Parathyroid adenoma (tissue), 2 donors: Measurements from ENCODE around the gene ATXN1L.

Experiments used
- H2AFZ ChIP-seq: fragments of 300-600 bp; sonication (generic); one replicate; pipeline ENCODE4 v1.7.0; 2017; ENCODE audit warnings: antibody characterized with exemption, mild to moderate bottlenecking
- H3K27ac ChIP-seq: fragments of 300-600 bp; sonication (generic); one replicate; pipeline ENCODE4 v1.7.0; 2017
- H3K27me3 ChIP-seq: fragments of 300-600 bp; sonication (generic); one replicate; pipeline ENCODE4 v1.7.0; 2017; ENCODE audit warnings: low read length; ENCODE audit not compliant: control insufficient read depth, insufficient read depth
- H3K36me3 ChIP-seq: fragments of 300-600 bp; sonication (generic); one replicate; pipeline ENCODE4 v1.7.0; 2017; ENCODE audit warnings: low read length; ENCODE audit not compliant: control insufficient read depth, insufficient read depth
- H3K4me1 ChIP-seq: fragments of 300-600 bp; sonication (generic); one replicate; pipeline ENCODE4 v1.7.0; 2017; ENCODE audit warnings: control low read depth
- H3K4me2 ChIP-seq: fragments of 300-600 bp; sonication (generic); one replicate; pipeline ENCODE4 v1.7.0; 2017; ENCODE audit warnings: low read length
- H3K4me3 ChIP-seq: fragments of 300-600 bp; sonication (generic); one replicate; pipeline ENCODE4 v1.7.0; 2017; ENCODE audit warnings: low read depth, low read length
- H3K79me2 ChIP-seq: fragments of 300-600 bp; sonication (generic); one replicate; pipeline ENCODE4 v1.7.0; 2017; ENCODE audit warnings: control low read depth
- H3K9ac ChIP-seq: fragments of 300-600 bp; sonication (generic); one replicate; pipeline ENCODE4 v1.7.0; 2017; ENCODE audit warnings: mild to moderate bottlenecking
- H3K9me3 ChIP-seq: fragments of 300-600 bp; sonication (generic); one replicate; pipeline ENCODE4 v1.7.0; 2017; ENCODE audit warnings: low read length; ENCODE audit not compliant: control insufficient read depth
- TF ChIP-seq, protein P1 (sequence below): fragments of 300-600 bp; sonication (generic); IDR thresholded peaks from one replicate; pipeline ENCODE4 v1.7.0; 2017; ENCODE audit warnings: antibody characterized with exemption, mild to moderate bottlenecking
- donor health status: primary hyperparathyroidism.

ATXN1L gene

GRCh38 chr16:71885261-71885650, 39.5 kb downstream of the ATXN1L start:
- Histone ChIP-seq H3K9me3 (no peaks in the 10 kb centered on the region), H2AFZ (peak overlapping the region; percentile 100), H3K4me2 (no peak overlapping the region), H3K4me3 (no peak overlapping the region), H3K36me3 (no peaks in the 10 kb centered on the region), H3K27ac (no peak overlapping the region), H3K9ac (no peak overlapping the region), H3K4me1 (peaks cover 5% of the 10 kb centered on the region), H3K79me2 (peaks cover 16% of the 10 kb centered on the region), H3K27me3 (no peaks in the 10 kb centered on the region)
- TF ChIP-seq, protein P1, sequence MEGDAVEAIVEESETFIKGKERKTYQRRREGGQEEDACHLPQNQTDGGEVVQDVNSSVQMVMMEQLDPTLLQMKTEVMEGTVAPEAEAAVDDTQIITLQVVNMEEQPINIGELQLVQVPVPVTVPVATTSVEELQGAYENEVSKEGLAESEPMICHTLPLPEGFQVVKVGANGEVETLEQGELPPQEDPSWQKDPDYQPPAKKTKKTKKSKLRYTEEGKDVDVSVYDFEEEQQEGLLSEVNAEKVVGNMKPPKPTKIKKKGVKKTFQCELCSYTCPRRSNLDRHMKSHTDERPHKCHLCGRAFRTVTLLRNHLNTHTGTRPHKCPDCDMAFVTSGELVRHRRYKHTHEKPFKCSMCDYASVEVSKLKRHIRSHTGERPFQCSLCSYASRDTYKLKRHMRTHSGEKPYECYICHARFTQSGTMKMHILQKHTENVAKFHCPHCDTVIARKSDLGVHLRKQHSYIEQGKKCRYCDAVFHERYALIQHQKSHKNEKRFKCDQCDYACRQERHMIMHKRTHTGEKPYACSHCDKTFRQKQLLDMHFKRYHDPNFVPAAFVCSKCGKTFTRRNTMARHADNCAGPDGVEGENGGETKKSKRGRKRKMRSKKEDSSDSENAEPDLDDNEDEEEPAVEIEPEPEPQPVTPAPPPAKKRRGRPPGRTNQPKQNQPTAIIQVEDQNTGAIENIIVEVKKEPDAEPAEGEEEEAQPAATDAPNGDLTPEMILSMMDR: no peak

GRCh38 chr16:71889147-71889546, 43.4 kb downstream of the ATXN1L start:
- Histone ChIP-seq H3K4me1 (no peaks in the 10 kb centered on the region), H3K79me2 (no peaks in the 10 kb centered on the region), H3K4me3 (no peak overlapping the region), H3K27me3 (no peaks in the 10 kb centered on the region), H3K27ac (no peak overlapping the region), H3K36me3 (no peaks in the 10 kb centered on the region), H2AFZ (no peak overlapping the region), H3K9me3 (no peaks in the 10 kb centered on the region), H3K4me2 (no peak overlapping the region), H3K9ac (no peak overlapping the region)
- TF ChIP-seq, protein P1: no peak

- Histone ChIP-seq H3K4me3 (peak overlapping the region; percentile 99), H2AFZ (peak overlapping the region; percentile 88), H3K36me3 (no peaks in the 10 kb centered on the region), H3K79me2 (peaks cover 30% of the 10 kb centered on the region), H3K27me3 (no peaks in the 10 kb centered on the region), H3K4me1 (no peaks in the 10 kb centered on the region), H3K4me2 (peak overlapping the region; percentile 97), H3K27ac (peak overlapping the region; percentile 96), H3K9ac (no peak overlapping the region), H3K9me3 (no peaks in the 10 kb centered on the region)
- TF ChIP-seq, protein P1: no peak
Measured at GRCh38 chr16:71893888-71894228, 48.1 kb downstream of the ATXN1L start.

- Histone ChIP-seq H3K79me2 (peaks cover 35% of the 10 kb centered on the region), H3K27me3 (no peaks in the 10 kb centered on the region), H3K9me3 (no peaks in the 10 kb centered on the region), H3K36me3 (no peaks in the 10 kb centered on the region), H3K27ac (peak overlapping the region; percentile 96), H2AFZ (peak overlapping the region; percentile 88), H3K4me2 (peak overlapping the region; percentile 97), H3K4me3 (peak overlapping the region; percentile 99), H3K9ac (peak overlapping the region; percentile 47), H3K4me1 (no peaks in the 10 kb centered on the region)
- TF ChIP-seq, protein P1: peak; percentile 27
Measured at GRCh38 chr16:71894229-71894920, 48.6 kb downstream of the ATXN1L start.
